Esophagus muscularis mucosa (tissue), 4 donors: Measurements from ENCODE around the gene NCOA7. TPM values are rescaled to one million over a fixed set of nuclear protein-coding genes. Genes with fewer than 3 reads are reported as not detected.

Experiments used
- DNase-seq: peaks from one replicate; pipeline ENCODE4 v3.0.0-alpha.2; 2017; ENCODE audit errors: extremely low spot score
- H3K27ac ChIP-seq, 4 donors: fragments of 200-600 bp; sonication (generic); replicated peaks in 1 of 4; 1 replicate in 3 of 4; 2 replicates in 1 of 4; pipeline ENCODE4 v1.5.1; 2016 to 2019; ENCODE audit warnings: mild to moderate bottlenecking in 1 of 4
- H3K27me3 ChIP-seq, 4 donors: fragments of 200-600 bp; sonication (generic); one replicate each; pipeline versions ENCODE4 v1.5.1 to v1.6.0; 2016 to 2019
- H3K36me3 ChIP-seq, 4 donors: fragments of 200-600 bp; sonication (generic); one replicate each; pipeline ENCODE4 v1.5.1; 2016 to 2019
- H3K4me1 ChIP-seq, 4 donors: fragments of 200-600 bp; sonication (generic); one replicate each; pipeline ENCODE4 v1.5.1; 2016 to 2019
- H3K4me3 ChIP-seq, 4 donors: fragments of 200-600 bp; sonication (generic); 1 replicate in 2 of 4; 2 replicates in 2 of 4; pipeline ENCODE4 v1.5.1; 2016 to 2019; ENCODE audit warnings: mild to moderate bottlenecking in 4 of 4, moderate library complexity in 1 of 4
- H3K9me3 ChIP-seq, 4 donors: fragments of 200-600 bp; sonication (generic); 1 replicate in 3 of 4; 2 replicates in 1 of 4; pipeline ENCODE4 v1.5.1; 2016 to 2019
- CTCF ChIP-seq, 3 experiments: fragments of 200-600 bp in 2 of 3; fragments of 450-650 bp in 1 of 3; sonication (generic) in 2 of 3; IDR thresholded peaks; one replicate each; pipeline ENCODE4 v1.5.1; 2017 to 2019; ENCODE audit warnings: antibody characterized with exemption in 3 of 3, mild to moderate bottlenecking in 2 of 3, moderate library complexity in 1 of 3
- EP300 ChIP-seq: sonication (generic); formaldehyde crosslinking; IDR thresholded peaks from one replicate; pipeline ENCODE4 v1.6.1; 2017; ENCODE audit warnings: antibody characterized with exemption
- POLR2A ChIP-seq: fragments of 450-650 bp; IDR thresholded peaks from one replicate; pipeline ENCODE4 v1.6.1; 2017; ENCODE audit warnings: antibody characterized with exemption, moderate library complexity, mild to moderate bottlenecking, low read depth
- POLR2AphosphoS5 ChIP-seq, 2 donors: sonication (generic); formaldehyde crosslinking; IDR thresholded peaks; one replicate each; pipeline ENCODE4 v1.6.1; 2017; ENCODE audit warnings: antibody characterized with exemption in 2 of 2
- WGBS: methylation state at CpG from one replicate; pipeline ENCODE4 v1.1.5; 2018; 5-methylcytosine and 5-hydroxymethylcytosine counted together
- intact Hi-C: fragments of 100-400 bp; cut with DNase I; formaldehyde crosslinking; loops from one replicate; pipeline ENCODE4 v1.15.1; 2023
- total RNA-seq, 4 donors: library from RNA; depleted of rRNA; stranded (reverse); fragments of >200 nt; gene quantifications; one replicate each; pipeline versions ENCODE4 v1.1.0 to v1.2.1, GENCODE V29; 2016

Gene NCOA7
- total RNA-seq, 4 donors from 2014 or later = 15.4 to 29.0 (median 19.9) TPM

DNA sequence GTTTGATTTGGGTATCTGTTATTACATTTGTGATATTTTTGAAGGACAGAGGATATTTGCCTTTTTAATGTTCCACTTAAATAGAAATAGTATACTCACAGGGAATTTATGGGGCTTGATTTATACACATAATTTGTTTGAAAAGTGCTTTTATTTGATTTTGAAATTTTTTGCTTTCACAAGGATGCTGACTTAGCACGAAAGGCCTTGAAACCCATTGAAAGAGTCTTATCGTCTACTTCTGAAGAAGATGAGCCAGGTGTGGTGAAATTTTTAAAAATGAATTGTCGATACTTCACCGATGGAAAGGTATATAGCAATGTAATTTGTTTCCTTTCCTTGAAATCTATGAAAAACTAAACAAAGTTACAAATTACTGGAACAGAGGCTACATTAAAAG lies 91.5 kb downstream of the NCOA7 start:
- no peak for DNase-seq
- no peak overlapping the region for H3K4me3 ChIP-seq
- no peaks in the 10 kb centered on the region for H3K27me3 ChIP-seq
- TF ChIP-seq POLR2A (no peak), CTCF (IDR thresholded peaks at IDR 0.05) (no peak), POLR2AphosphoS5 (IDR thresholded peaks at IDR 0.05) (no peak), EP300 (no peak)
- H3K36me3 ChIP-seq = peaks cover 24 to 82% (median 54%) of the 10 kb centered on the region in 4 donors
- intact Hi-C loops = no loop called here
- no peak overlapping the region for H3K27ac ChIP-seq
- H3K9me3 ChIP-seq = no peaks in the 10 kb centered on the region
- no peaks in the 10 kb centered on the region for H3K4me1 ChIP-seq
- 98% methylated on average over 4 of the region's 4 CpGs for WGBS

GRCh38 chr6:125884634-125885371 lies 94.0 kb downstream of the NCOA7 start:
- DNase-seq = no peak
- Histone ChIP-seq H3K4me3 (no peak overlapping the region), H3K27me3 (no peaks in the 10 kb centered on the region), H3K4me1 (no peaks in the 10 kb centered on the region), H3K36me3 (peaks cover 21 to 76% (median 46%) of the 10 kb centered on the region in 4 donors), H3K9me3 (no peaks in the 10 kb centered on the region), H3K27ac (no peak overlapping the region)
- TF ChIP-seq POLR2A (no peak), CTCF (IDR thresholded peaks at IDR 0.05) (no peak), POLR2AphosphoS5 (IDR thresholded peaks at IDR 0.05) (no peak), EP300 (no peak)
- 84% methylated on average over 5 of the region's 6 CpGs for WGBS
- intact Hi-C loops = no loop called here

GRCh38 chr6:125886021-125886420 lies 95.3 kb downstream of the NCOA7 start:
- no peak for TF ChIP-seq POLR2AphosphoS5 (IDR thresholded peaks at IDR 0.05)
- TF ChIP-seq POLR2A = no peak
- no peak for TF ChIP-seq CTCF (IDR thresholded peaks at IDR 0.05)
- no peak for TF ChIP-seq EP300
- Histone ChIP-seq H3K36me3 (peaks cover 20 to 76% (median 43%) of the 10 kb centered on the region in 4 donors), H3K4me3 (no peak overlapping the region), H3K4me1 (no peaks in the 10 kb centered on the region), H3K27me3 (no peaks in the 10 kb centered on the region), H3K9me3 (no peaks in the 10 kb centered on the region), H3K27ac (no peak overlapping the region)
- DNase-seq = no peak
- WGBS = 95% methylated on average over 1 of the region's 1 CpG
- intact Hi-C loops = no loop called here

- DNase-seq = no peak
- Histone ChIP-seq H3K4me3 (no peak overlapping the region), H3K27ac (no peak overlapping the region), H3K36me3 (peaks cover 15 to 76% (median 38%) of the 10 kb centered on the region in 4 donors), H3K27me3 (no peaks in the 10 kb centered on the region), H3K9me3 (no peaks in the 10 kb centered on the region), H3K4me1 (no peaks in the 10 kb centered on the region)
- intact Hi-C loops = no loop called here
- 72% methylated on average over 2 of the region's 2 CpGs for WGBS
- TF ChIP-seq CTCF (IDR thresholded peaks at IDR 0.05) = no peak
Observed at GRCh38 chr6:125886914-125887313, 96.2 kb downstream of the NCOA7 start.

- Histone ChIP-seq H3K4me3 (no peak overlapping the region), H3K27me3 (no peaks in the 10 kb centered on the region), H3K36me3 (peaks cover 12 to 74% (median 34%) of the 10 kb centered on the region in 4 donors), H3K4me1 (no peaks in the 10 kb centered on the region), H3K9me3 (no peaks in the 10 kb centered on the region), H3K27ac (no peak overlapping the region)
- no peak for DNase-seq
- TF ChIP-seq POLR2A (no peak), CTCF (IDR thresholded peaks at IDR 0.05) (no peak), EP300 (no peak), POLR2AphosphoS5 (IDR thresholded peaks at IDR 0.05) (no peak)
- intact Hi-C loops = no loop called here
Observed at GRCh38 chr6:125887372-125887771, 96.6 kb downstream of the NCOA7 start.
